Gastrocnemius medialis (tissue), 4 donors: ENCODE measurements around the gene TIGD2.

Source experiments
- CTCF ChIP-seq, 5 experiments: fragments of 450-650 bp in 3 of 5; fragments of 200-600 bp in 2 of 5; sonication (generic) in 2 of 5; IDR thresholded peaks in 4 of 5; conservative IDR thresholded peaks in 1 of 5; 1 replicate in 4 of 5; 2 replicates in 1 of 5; pipeline ENCODE4 v1.5.1; 2016 to 2019; ENCODE audit warnings: antibody characterized with exemption in 5 of 5, mild to moderate bottlenecking in 3 of 5, moderate library complexity in 3 of 5
- POLR2A ChIP-seq, 2 donors: fragments of 450-650 bp; IDR thresholded peaks; one replicate each; pipeline ENCODE4 v1.6.1; 2017; ENCODE audit warnings: antibody characterized with exemption in 2 of 2, mild to moderate bottlenecking in 2 of 2, moderate library complexity in 2 of 2

GRCh38 chr4:89105726-89106125 is 5.6 kb upstream of the TIGD2 start:
- TF ChIP-seq CTCF (IDR thresholded peaks at IDR 0.05 in 4 of 5, conservative IDR thresholded peaks at IDR 0.05 in 1 of 5), result no peak
- TF ChIP-seq POLR2A (IDR thresholded peaks at IDR 0.05), result no peak
